IMR-90 (cell line): ENCODE results near the gene APOOL.
"Not testable (repeated sequence)": the region's sequence is repeated elsewhere in the genome, so short reads cannot be mapped to it uniquely, and the experiment has no call there.

Experiments
- CHD1 ChIP-seq: IDR thresholded peaks from 2 replicates; pipeline ENCODE4 v1.6.1; 2012; ENCODE audit warnings: low read depth, low read length, improper control_type of control experiment
- CTCF ChIP-seq: conservative IDR thresholded peaks from 2 replicates; pipeline ENCODE4 v1.5.1; 2012; ENCODE audit warnings: mild to moderate bottlenecking, low read depth, low read length, improper control_type of control experiment
- FOS ChIP-seq: fragments of 150-350 bp; IDR thresholded peaks from 2 replicates; pipeline ENCODE4 v1.6.1; 2016; ENCODE audit warnings: low read depth, low read length
- MXI1 ChIP-seq: IDR thresholded peaks from 2 replicates; pipeline ENCODE4 v1.6.1; 2012; ENCODE audit warnings: low read depth, mild to moderate bottlenecking, low read length, moderate library complexity, borderline replicate concordance
- NFE2L2 ChIP-seq: fragments of 150-350 bp; IDR thresholded peaks from 2 replicates; pipeline ENCODE4 v1.6.1; 2016; ENCODE audit warnings: low read depth, mild to moderate bottlenecking, low read length
- POLR2A ChIP-seq: IDR thresholded peaks from 2 replicates; pipeline ENCODE4 v1.6.1; 2012; ENCODE audit warnings: mild to moderate bottlenecking, low read depth, low read length
- RAD21 ChIP-seq: IDR thresholded peaks from 2 replicates; pipeline ENCODE4 v1.6.1; 2012; ENCODE audit warnings: low read length, improper control_type of control experiment
- RCOR1 ChIP-seq: IDR thresholded peaks from 2 replicates; pipeline ENCODE4 v1.6.1; 2012; ENCODE audit warnings: mild to moderate bottlenecking, low read length, improper control_type of control experiment; ENCODE audit not compliant: insufficient replicate concordance
- RFX5 ChIP-seq: IDR thresholded peaks from 2 replicates; pipeline ENCODE4 v1.8.0; 2012; ENCODE audit warnings: low read depth, mild to moderate bottlenecking, low read length, moderate library complexity
- SMC3 ChIP-seq: fragments of 150-350 bp; IDR thresholded peaks from 2 replicates; pipeline ENCODE4 v1.6.1; 2016; ENCODE audit warnings: low read depth, mild to moderate bottlenecking, antibody characterized with exemption, low read length, moderate library complexity
- USF2 ChIP-seq: fragments of 150-350 bp; IDR thresholded peaks from 2 replicates; pipeline ENCODE4 v1.6.1; 2017; ENCODE audit warnings: mild to moderate bottlenecking, antibody characterized with exemption, low read length, low read depth

- TF ChIP-seq CTCF, RAD21, MXI1, USF2, RCOR1, NFE2L2, POLR2A, RFX5, SMC3, FOS, CHD1: not testable (repeated sequence)
These were observed 11.9 kb upstream of the APOOL start for GRCh38 chrX:84991739-84992138.
